RPMI7951 (cell line): ENCODE data around the gene MED14. TPM values are rescaled to one million over a fixed set of nuclear protein-coding genes. Genes with fewer than 3 reads are reported as not detected.

Experiments
- DNase-seq: peaks from one replicate; pipeline ENCODE4 v3.0.0-alpha.2; 2012; ENCODE audit warnings: low read depth
- total RNA-seq: library from RNA; depleted of rRNA; stranded (reverse); fragments of >200 nt; shearing (Covaris generic); gene quantifications from 2 replicates; pipeline ENCODE4 v1.2.3, GENCODE V29; 2014; rRNA removed

MED14 gene
- total RNA-seq, 1 experiment from 2014 or later: 41.7 TPM

- no peak for DNase-seq
Measured at GRCh38 chrX:40612511-40612910, 122.8 kb downstream of the MED14 start.

GRCh38 chrX:40607381-40607780 is 128.0 kb downstream of the MED14 start:
- DNase-seq: no peak

GRCh38 chrX:40603446-40603845 is 131.9 kb downstream of the MED14 start:
- DNase-seq: no peak

Other genes with a start within 250 kb of the MED14 start
- gene ATP6AP2, start 154.6 kb downstream of the MED14 start, total RNA-seq: 181 and 233 TPM in 2 replicates
- gene MPC1L, start 112.1 kb downstream of the MED14 start, total RNA-seq: not detected in 2 replicates
- gene CXorf38, start 88.0 kb downstream of the MED14 start, total RNA-seq: 18.9 and 25.5 TPM in 2 replicates